Measurements from ENCODE around the gene IFNA8. TPM values are rescaled to one million over a fixed set of nuclear protein-coding genes. Genes with fewer than 3 reads are reported as not detected.

IFNA8 gene
- total RNA-seq, result not detected in 2 replicates

DNA sequence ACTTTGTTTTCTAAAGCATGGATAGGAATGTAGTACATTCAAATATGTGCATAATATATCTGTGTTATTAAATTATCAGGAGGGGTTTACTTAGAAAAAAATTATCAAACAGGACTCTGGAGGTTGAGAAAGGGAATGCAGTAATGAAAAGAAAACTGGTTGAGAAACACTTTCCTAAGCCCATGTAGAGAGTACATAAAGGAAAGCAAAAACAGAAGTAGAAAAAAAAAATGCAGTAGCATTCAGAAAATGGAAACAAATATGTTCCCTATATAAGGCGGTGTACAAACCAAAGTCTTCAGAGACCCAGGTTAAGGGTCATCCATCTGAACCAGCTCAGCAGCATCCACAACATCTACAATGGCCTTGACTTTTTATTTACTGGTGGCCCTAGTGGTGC, at the start of gene IFNA8:
Gene IFNA8 (plus strand): TSS at position 301 of the 400 bp plus-strand sequence. CDS start 60 bp downstream, at position 361.

DNA sequence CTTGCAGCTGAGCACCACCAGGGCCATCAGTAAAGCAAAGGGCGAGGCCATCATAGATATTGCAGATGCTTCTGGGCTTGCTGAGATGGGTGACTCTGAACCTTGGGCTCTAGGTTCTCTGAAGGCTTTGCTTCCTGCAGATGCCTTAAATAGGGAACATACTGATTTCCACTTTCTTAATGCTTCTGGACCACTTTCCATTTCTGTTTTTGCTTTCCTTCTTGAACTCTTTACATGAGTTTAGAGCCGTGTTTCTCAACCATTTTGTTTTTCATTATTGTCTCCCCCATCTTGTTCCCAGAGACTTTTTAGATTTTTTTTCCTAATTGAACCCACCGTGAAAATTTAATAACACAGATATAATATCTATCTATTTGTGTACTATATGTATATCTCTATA, 41.0 kb upstream of the IFNA8 start, which contains the start of gene IFNA13:
Gene IFNA13 (minus strand): TSS at position 101 of the 400 bp plus-strand sequence. CDS start 47 bp downstream, at position 54.

DNA sequence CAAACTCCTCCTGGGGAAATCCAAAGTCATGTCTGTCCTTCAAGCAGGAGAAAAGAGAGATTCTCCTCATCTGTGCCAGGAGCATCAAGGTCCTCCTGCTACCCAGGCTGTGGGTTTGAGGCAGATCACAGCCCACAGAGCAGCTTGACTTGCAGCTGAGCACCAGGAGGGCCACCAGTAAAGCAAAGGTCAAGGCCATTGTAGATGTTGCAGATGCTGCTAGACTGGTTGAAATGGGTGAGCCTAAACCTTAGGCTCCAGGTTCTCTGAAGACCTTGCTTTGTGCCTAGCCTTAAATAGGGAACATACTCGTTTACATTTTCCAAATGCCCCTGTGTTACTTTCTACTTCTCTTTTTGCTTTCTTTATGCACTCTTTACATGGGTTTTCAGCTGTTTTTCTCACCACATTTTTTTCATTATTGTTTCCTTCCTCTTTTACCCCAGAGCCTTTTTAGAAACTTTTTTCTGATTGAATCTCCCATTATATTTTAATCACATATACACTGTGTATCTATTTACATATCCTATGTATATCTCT, 23.7 kb upstream of the IFNA8 start, which contains the start of gene IFNA2:
Gene IFNA2 (minus strand): TSS at position 268 of the 540 bp plus-strand sequence. CDS start 69 bp downstream, at position 199.

DNA sequence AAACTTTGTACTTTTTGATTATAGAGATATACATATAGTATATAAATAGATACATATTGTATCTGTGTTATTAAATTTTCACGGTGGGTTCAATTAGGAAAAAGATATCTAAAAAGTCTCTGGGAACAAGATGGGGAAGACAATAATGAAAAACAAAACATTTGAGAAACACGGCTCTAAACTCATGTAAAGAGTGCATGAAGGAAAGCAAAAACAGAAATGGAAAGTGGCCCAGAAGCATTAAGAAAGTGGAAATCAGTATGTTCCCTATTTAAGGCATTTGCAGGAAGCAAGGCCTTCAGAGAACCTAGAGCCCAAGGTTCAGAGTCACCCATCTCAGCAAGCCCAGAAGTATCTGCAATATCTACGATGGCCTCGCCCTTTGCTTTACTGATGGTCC, 31.2 kb downstream of the IFNA8 start, which contains the start of gene IFNA1:
Gene IFNA1 (plus strand): TSS at position 301 of the 400 bp plus-strand sequence. CDS start 69 bp downstream, at position 370.

Other genes starting within 250 kb of the IFNA8 start
- gene IFNA21, start 242.5 kb upstream of the IFNA8 start, total RNA-seq, result not detected in 2 replicates
- gene IFNA4, start 221.5 kb upstream of the IFNA8 start, total RNA-seq, result not detected in 2 replicates
- gene IFNA7, start 206.9 kb upstream of the IFNA8 start, total RNA-seq, result not detected in 2 replicates
- gene IFNA10, start 202.0 kb upstream of the IFNA8 start, total RNA-seq, result not detected in 2 replicates
- not detected in 2 replicates for gene IFNA16, start 191.8 kb upstream of the IFNA8 start, total RNA-seq
- not detected in 2 replicates for gene IFNA17, start 180.9 kb upstream of the IFNA8 start, total RNA-seq
- not detected in 2 replicates for gene IFNA14, start 169.1 kb upstream of the IFNA8 start, total RNA-seq
- not detected in 2 replicates for gene IFNA5, start 103.8 kb upstream of the IFNA8 start, total RNA-seq
- 30.1 and 39.7 TPM in 2 replicates for gene KLHL9, start 73.7 kb upstream of the IFNA8 start, total RNA-seq
- gene IFNA6, start 58.2 kb upstream of the IFNA8 start, total RNA-seq, result not detected in 2 replicates
- gene IFNA13, start 41.1 kb upstream of the IFNA8 start, total RNA-seq, result not detected in 2 replicates
- not detected in 2 replicates for gene IFNA2, start 23.7 kb upstream of the IFNA8 start, total RNA-seq
- gene IFNA1, start 31.3 kb downstream of the IFNA8 start, total RNA-seq, result not detected in 2 replicates
- gene IFNE, start 73.2 kb downstream of the IFNA8 start, total RNA-seq, result 5.9 and 10.6 TPM in 2 replicates